ENCODE results near the gene IRF7.

Gene IRF7

GRCh38 chr11:563066-563811 lies 52.5 kb downstream of the IRF7 start:
- no peak for DNase-seq
